ENCODE results near the gene PSMC6. TPM values are rescaled to one million over a fixed set of nuclear protein-coding genes. Genes with fewer than 3 reads are reported as not detected.
A peak's percentile ranks its signal among the peaks of the same experiment; 100 is the strongest.

Gene PSMC6
- total and polyA plus RNA-seq, 2 of the 13 experiments (the other 11 are each of a cell fraction or from before 2014, with no cell fraction given), result 90.0 to 210 TPM

DNA sequence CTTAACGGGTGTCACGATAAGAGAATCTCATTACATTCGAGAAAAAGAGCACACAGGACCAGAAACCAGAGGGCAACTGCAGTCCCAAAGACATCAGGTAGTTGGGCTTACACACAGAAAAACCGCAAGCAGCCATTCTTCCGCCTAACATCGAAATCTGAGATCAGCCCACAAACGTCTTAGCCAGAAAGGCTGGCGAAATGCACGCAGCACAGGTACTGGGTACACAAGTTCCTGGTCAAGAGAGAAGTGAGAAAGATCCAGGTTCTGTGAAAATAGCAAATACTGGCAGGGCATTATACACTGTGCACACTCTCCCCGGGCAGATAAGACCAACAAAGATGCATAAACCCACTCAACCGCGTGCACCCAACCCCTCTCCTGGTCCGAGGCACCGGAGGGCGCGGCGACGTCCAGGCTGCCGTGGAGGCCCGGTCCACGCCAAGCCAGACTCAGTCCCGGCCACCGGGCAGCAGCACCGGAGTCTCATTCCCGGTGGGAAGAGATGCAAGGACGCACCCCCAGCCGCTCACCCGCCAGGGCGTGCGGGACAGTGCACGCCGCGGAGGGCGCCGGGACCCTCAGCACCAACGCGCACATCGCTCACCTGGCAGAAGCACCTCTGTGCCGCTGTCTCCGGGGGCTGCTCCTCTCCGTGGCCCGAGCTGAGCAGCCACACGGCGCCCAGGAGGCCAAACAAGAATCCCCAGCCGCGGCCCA lies 12.1 kb upstream of the PSMC6 start (continued):
- TF ChIP-seq, protein P1, sequence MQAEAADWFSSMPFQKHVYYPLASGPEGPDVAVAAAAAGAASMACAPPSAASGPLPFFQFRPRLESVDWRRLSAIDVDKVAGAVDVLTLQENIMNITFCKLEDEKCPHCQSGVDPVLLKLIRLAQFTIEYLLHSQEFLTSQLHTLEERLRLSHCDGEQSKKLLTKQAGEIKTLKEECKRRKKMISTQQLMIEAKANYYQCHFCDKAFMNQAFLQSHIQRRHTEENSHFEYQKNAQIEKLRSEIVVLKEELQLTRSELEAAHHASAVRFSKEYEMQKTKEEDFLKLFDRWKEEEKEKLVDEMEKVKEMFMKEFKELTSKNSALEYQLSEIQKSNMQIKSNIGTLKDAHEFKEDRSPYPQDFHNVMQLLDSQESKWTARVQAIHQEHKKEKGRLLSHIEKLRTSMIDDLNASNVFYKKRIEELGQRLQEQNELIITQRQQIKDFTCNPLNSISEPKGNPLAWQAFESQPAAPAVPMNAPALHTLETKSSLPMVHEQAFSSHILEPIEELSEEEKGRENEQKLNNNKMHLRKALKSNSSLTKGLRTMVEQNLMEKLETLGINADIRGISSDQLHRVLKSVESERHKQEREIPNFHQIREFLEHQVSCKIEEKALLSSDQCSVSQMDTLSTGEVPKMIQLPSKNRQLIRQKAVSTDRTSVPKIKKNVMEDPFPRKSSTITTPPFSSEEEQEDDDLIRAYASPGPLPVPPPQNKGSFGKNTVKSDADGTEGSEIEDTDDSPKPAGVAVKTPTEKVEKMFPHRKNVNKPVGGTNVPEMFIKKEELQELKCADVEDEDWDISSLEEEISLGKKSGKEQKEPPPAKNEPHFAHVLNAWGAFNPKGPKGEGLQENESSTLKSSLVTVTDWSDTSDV (CRISPR knock-in tag; IDR thresholded peaks at IDR 0.05), result no peak
- TF ChIP-seq EP300 (IDR thresholded peaks at IDR 0.05; ENCODE audit: low read depth in 2 of 2, low read length in 2 of 2) (no peak), EP300 (CRISPR knock-in tag; IDR thresholded peaks at IDR 0.05; ENCODE audit: borderline replicate concordance) (0 out of 2 replicates have a peak, but pooled peaks have one; percentile 21), PAWR (CRISPR knock-in tag; IDR thresholded peaks at IDR 0.05; ENCODE audit: borderline replicate concordance) (no peak), ZNF121 (CRISPR knock-in tag; IDR thresholded peaks at IDR 0.05) (no peak), ZNF607 (CRISPR knock-in tag; IDR thresholded peaks at IDR 0.05; ENCODE audit: borderline replicate concordance) (no peak), MXD4 (CRISPR knock-in tag; IDR thresholded peaks at IDR 0.05) (no peak), EED (CRISPR knock-in tag; IDR thresholded peaks at IDR 0.05) (peak; percentile 79; the same call in 1 of the 2 replicates), AKAP8 (CRISPR knock-in tag; IDR thresholded peaks at IDR 0.05) (0 out of 2 replicates have a peak, but pooled peaks have one; percentile 25), ZNF496 (CRISPR knock-in tag; IDR thresholded peaks at IDR 0.05; ENCODE audit: insufficient replicate concordance) (no peak), ATM (IDR thresholded peaks at IDR 0.05; ENCODE audit: borderline replicate concordance) (no peak), ZNF329 (CRISPR knock-in tag; IDR thresholded peaks at IDR 0.05; ENCODE audit: low read depth) (no peak), SP140L (CRISPR knock-in tag; IDR thresholded peaks at IDR 0.05; ENCODE audit: borderline replicate concordance) (no peak), RAD51 (IDR thresholded peaks at IDR 0.05; ENCODE audit: borderline replicate concordance) (no peak)
- TF ChIP-seq, protein P2, sequence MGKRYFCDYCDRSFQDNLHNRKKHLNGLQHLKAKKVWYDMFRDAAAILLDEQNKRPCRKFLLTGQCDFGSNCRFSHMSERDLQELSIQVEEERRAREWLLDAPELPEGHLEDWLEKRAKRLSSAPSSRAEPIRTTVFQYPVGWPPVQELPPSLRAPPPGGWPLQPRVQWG (CRISPR knock-in tag; IDR thresholded peaks at IDR 0.05; ENCODE audit: borderline replicate concordance, low read depth), result no peak
- TF ChIP-seq, protein P3, sequence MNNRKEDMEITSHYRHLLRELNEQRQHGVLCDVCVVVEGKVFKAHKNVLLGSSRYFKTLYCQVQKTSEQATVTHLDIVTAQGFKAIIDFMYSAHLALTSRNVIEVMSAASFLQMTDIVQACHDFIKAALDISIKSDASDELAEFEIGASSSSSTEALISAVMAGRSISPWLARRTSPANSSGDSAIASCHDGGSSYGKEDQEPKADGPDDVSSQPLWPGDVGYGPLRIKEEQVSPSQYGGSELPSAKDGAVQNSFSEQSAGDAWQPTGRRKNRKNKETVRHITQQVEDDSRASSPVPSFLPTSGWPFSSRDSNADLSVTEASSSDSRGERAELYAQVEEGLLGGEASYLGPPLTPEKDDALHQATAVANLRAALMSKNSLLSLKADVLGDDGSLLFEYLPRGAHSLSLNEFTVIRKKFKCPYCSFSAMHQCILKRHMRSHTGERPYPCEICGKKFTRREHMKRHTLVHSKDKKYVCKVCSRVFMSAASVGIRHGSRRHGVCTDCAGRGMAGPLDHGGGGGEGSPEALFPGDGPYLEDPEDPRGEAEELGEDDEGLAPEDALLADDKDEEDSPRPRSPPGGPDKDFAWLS (CRISPR knock-in tag; IDR thresholded peaks at IDR 0.05; ENCODE audit: borderline replicate concordance), result no peak
- TF ChIP-seq, protein P4, sequence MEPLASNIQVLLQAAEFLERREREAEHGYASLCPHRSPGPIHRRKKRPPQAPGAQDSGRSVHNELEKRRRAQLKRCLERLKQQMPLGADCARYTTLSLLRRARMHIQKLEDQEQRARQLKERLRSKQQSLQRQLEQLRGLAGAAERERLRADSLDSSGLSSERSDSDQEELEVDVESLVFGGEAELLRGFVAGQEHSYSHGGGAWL (CRISPR knock-in tag; IDR thresholded peaks at IDR 0.05), result 0 out of 2 replicates have a peak, but pooled peaks have one; percentile 66
- TF ChIP-seq, protein P5, sequence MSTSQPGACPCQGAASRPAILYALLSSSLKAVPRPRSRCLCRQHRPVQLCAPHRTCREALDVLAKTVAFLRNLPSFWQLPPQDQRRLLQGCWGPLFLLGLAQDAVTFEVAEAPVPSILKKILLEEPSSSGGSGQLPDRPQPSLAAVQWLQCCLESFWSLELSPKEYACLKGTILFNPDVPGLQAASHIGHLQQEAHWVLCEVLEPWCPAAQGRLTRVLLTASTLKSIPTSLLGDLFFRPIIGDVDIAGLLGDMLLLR (CRISPR knock-in tag; IDR thresholded peaks at IDR 0.05), result no peak; the same call in 1 of the 2 replicates
- TF ChIP-seq, protein P6, sequence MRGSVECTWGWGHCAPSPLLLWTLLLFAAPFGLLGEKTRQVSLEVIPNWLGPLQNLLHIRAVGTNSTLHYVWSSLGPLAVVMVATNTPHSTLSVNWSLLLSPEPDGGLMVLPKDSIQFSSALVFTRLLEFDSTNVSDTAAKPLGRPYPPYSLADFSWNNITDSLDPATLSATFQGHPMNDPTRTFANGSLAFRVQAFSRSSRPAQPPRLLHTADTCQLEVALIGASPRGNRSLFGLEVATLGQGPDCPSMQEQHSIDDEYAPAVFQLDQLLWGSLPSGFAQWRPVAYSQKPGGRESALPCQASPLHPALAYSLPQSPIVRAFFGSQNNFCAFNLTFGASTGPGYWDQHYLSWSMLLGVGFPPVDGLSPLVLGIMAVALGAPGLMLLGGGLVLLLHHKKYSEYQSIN (CRISPR knock-in tag; IDR thresholded peaks at IDR 0.05; ENCODE audit: borderline replicate concordance), result no peak
- TF ChIP-seq, protein P7, sequence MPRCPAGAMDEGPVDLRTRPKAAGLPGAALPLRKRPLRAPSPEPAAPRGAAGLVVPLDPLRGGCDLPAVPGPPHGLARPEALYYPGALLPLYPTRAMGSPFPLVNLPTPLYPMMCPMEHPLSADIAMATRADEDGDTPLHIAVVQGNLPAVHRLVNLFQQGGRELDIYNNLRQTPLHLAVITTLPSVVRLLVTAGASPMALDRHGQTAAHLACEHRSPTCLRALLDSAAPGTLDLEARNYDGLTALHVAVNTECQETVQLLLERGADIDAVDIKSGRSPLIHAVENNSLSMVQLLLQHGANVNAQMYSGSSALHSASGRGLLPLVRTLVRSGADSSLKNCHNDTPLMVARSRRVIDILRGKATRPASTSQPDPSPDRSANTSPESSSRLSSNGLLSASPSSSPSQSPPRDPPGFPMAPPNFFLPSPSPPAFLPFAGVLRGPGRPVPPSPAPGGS (CRISPR knock-in tag; IDR thresholded peaks at IDR 0.05), result no peak; the same call in 1 of the 2 replicates

All from HepG2 (cell line).